Spleen (tissue), 11 donors: ENCODE measurements around the gene ST6GALNAC1. TPM values are rescaled to one million over a fixed set of nuclear protein-coding genes. Genes with fewer than 3 reads are reported as not detected.

Source experiments
- DNase-seq: peaks from one replicate; pipeline ENCODE4 v3.0.0-alpha.2; 2020
- H3K27ac ChIP-seq, 8 donors: fragments of 200-600 bp; sonication (generic) in 7 of 8; 1 replicate in 4 of 8; 2 replicates in 4 of 8; pipeline versions ENCODE4 v1.5.0 to v1.8.0; 2016 to 2021; ENCODE audit warnings: inconsistent platforms in 4 of 8, mild to moderate bottlenecking in 4 of 8, moderate library complexity in 1 of 8
- H3K27me3 ChIP-seq, 7 donors: fragments of 200-600 bp; sonication (generic) in 6 of 7; replicated peaks in 1 of 7; 1 replicate in 4 of 7; 2 replicates in 3 of 7; pipeline versions ENCODE4 v1.5.0 to v1.8.0; 2016 to 2021; ENCODE audit warnings: inconsistent platforms in 3 of 7, mild to moderate bottlenecking in 1 of 7
- H3K36me3 ChIP-seq, 6 donors: fragments of 200-600 bp; sonication (generic) in 5 of 6; 1 replicate in 4 of 6; 2 replicates in 2 of 6; pipeline versions ENCODE4 v1.5.0 to v1.8.0; 2016 to 2021; ENCODE audit warnings: inconsistent platforms in 2 of 6
- H3K4me1 ChIP-seq, 6 donors: fragments of 200-600 bp; sonication (generic) in 5 of 6; 1 replicate in 3 of 6; 2 replicates in 3 of 6; pipeline versions ENCODE4 v1.5.0 to v1.8.0; 2016 to 2021; ENCODE audit warnings: inconsistent platforms in 3 of 6
- H3K4me3 ChIP-seq, 8 donors: fragments of 200-600 bp; sonication (generic) in 7 of 8; 1 replicate in 4 of 8; 2 replicates in 4 of 8; pipeline versions ENCODE4 v1.5.0 to v1.8.0; 2016 to 2021; ENCODE audit warnings: inconsistent platforms in 4 of 8, mild to moderate bottlenecking in 4 of 8, moderate library complexity in 2 of 8
- H3K9me3 ChIP-seq, 8 donors: fragments of 200-600 bp; sonication (generic) in 7 of 8; 1 replicate in 4 of 8; 2 replicates in 4 of 8; pipeline versions ENCODE4 v1.5.0 to v1.8.0; 2016 to 2021; ENCODE audit warnings: inconsistent platforms in 4 of 8
- POLR2A ChIP-seq, 3 donors: fragments of 450-650 bp; IDR thresholded peaks; one replicate each; pipeline ENCODE4 v1.5.1; 2017; ENCODE audit warnings: antibody characterized with exemption in 3 of 3, mild to moderate bottlenecking in 1 of 3
- POLR2AphosphoS5 ChIP-seq, 3 donors: sonication (generic); formaldehyde crosslinking; IDR thresholded peaks; one replicate each; pipeline ENCODE4 v1.5.1; 2017; ENCODE audit warnings: antibody characterized with exemption in 3 of 3
- WGBS, 5 donors: extraction: QIAGEN DNeasy Blood & Tissue Kit in 3 of 5; methylation state at CpG; one replicate each; pipeline versions ENCODE4 v1.1.5 to v1.1.7; 2013 to 2018; 5-methylcytosine and 5-hydroxymethylcytosine counted together
- intact Hi-C: fragments of 100-400 bp; cut with DNase I; formaldehyde crosslinking; loops from one replicate; pipeline ENCODE4 v1.15.0; 2023; ENCODE audit warnings: low total_unique reads
- polyA plus RNA-seq, 3 donors: library from polyadenylated mRNA; stranded (reverse); fragments of 200-250 nt; gene quantifications; one replicate each; pipeline ENCODE4 v1.2.1, GENCODE V29; 2013
- total RNA-seq, 7 donors: library from RNA; depleted of rRNA in 3 of 7; stranded (reverse); fragments of >200 nt in 3 of 7; fragmentation: NEBNext Ultra II Directional in 4 of 7; extraction: Animal tissue kit (Norgen Biotek cat#: 25700) in 4 of 7; gene quantifications; one replicate each; pipeline versions ENCODE4 v1.1.0 to v1.2.1, GENCODE V29; 2016 to 2021
- TF ChIP-seq, protein P1 (sequence below), 11 experiments: fragments of 200-600 bp in 7 of 11; fragments of 450-650 bp in 4 of 11; sonication (generic) in 4 of 11; IDR thresholded peaks in 8 of 11; conservative IDR thresholded peaks in 3 of 11; 1 replicate in 7 of 11; 2 replicates in 4 of 11; pipeline versions ENCODE4 v1.4.0 to v1.8.0; 2016 to 2021; ENCODE audit warnings: antibody characterized with exemption in 11 of 11, inconsistent platforms in 4 of 11, mild to moderate bottlenecking in 1 of 11
- donor health status: healthy with polysubstance abuse.
- donor health status: DM: no; HTN: no; CAD: no; lungs with moderate emphysema.
- donor health status: DM: no; HTN: no; CAD: no.
- donor health status: Bipolar disorder and iron deficiency.
- donor health status: healthy.
- donor health status: DM: no; HTN: no; CAD: no.
- donor health status: DM: yes; HTN: yes; CAD: no.

ST6GALNAC1 gene
- total and polyA plus RNA-seq, 10 donors, result 2.3 to 25.3 (median 12.9) TPM

DNA sequence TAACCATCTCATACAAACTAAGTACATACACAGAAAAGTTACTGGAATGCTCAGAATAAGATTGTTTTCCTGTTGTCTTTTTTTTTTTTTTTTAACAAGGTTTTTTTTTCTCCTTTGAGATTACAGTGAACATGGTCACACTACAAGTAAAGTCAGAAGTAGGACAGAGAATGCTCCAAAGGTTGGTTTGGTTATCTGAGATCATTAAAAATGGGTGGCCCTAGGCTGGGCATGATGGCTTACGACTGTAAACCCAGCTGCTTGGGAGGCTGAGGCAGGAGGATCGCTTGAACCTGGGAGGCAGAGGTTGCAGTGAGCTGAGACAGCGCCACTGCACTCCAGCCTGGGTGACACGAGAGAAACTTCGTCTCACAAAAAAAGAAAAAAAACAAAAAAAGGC, 6.9 kb upstream of the ST6GALNAC1 start:
- Histone ChIP-seq H3K9me3 (peaks cover 0 to 23% (median 19%) of the 10 kb centered on the region in 8 donors), H3K4me1 (no peaks in the 10 kb centered on the region), H3K27ac (no peak overlapping the region), H3K4me3 (no peak overlapping the region), H3K36me3 (no peaks in the 10 kb centered on the region), H3K27me3 (peaks cover 0 to 12% (median 0%) of the 10 kb centered on the region in 7 donors)
- intact Hi-C loops, result no loop called here
- 91 to 95% (median 93%) methylated on average over 5 of the region's 5 CpGs for WGBS, 5 donors
- no peak for TF ChIP-seq POLR2AphosphoS5 (IDR thresholded peaks at IDR 0.05)
- no peak for TF ChIP-seq POLR2A (IDR thresholded peaks at IDR 0.05)
- TF ChIP-seq, protein P1, sequence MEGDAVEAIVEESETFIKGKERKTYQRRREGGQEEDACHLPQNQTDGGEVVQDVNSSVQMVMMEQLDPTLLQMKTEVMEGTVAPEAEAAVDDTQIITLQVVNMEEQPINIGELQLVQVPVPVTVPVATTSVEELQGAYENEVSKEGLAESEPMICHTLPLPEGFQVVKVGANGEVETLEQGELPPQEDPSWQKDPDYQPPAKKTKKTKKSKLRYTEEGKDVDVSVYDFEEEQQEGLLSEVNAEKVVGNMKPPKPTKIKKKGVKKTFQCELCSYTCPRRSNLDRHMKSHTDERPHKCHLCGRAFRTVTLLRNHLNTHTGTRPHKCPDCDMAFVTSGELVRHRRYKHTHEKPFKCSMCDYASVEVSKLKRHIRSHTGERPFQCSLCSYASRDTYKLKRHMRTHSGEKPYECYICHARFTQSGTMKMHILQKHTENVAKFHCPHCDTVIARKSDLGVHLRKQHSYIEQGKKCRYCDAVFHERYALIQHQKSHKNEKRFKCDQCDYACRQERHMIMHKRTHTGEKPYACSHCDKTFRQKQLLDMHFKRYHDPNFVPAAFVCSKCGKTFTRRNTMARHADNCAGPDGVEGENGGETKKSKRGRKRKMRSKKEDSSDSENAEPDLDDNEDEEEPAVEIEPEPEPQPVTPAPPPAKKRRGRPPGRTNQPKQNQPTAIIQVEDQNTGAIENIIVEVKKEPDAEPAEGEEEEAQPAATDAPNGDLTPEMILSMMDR (IDR thresholded peaks at IDR 0.05 in 8 of 11, conservative IDR thresholded peaks at IDR 0.05 in 3 of 11), result no peak
- no peak for DNase-seq

GRCh38 chr17:76646712-76647111, 3.2 kb upstream of the ST6GALNAC1 start:
- H3K4me3 ChIP-seq, result no peak overlapping the region
- 80 to 89% (median 85%) methylated on average over 1 of the region's 1 CpG for WGBS, 5 donors
- no peak overlapping the region for H3K27ac ChIP-seq

GRCh38 chr17:76645481-76645880, 1.9 kb upstream of the ST6GALNAC1 start:
- H3K4me3 ChIP-seq, result no peak overlapping the region
- intact Hi-C loops, result no loop called here
- no peaks in the 10 kb centered on the region for H3K36me3 ChIP-seq
- H3K27ac ChIP-seq, result no peak overlapping the region
- TF ChIP-seq POLR2A (IDR thresholded peaks at IDR 0.05) (no peak), POLR2AphosphoS5 (IDR thresholded peaks at IDR 0.05) (no peak)
- TF ChIP-seq, protein P1 (IDR thresholded peaks at IDR 0.05 in 8 of 11, conservative IDR thresholded peaks at IDR 0.05 in 3 of 11), result no peak
- H3K9me3 ChIP-seq, result peaks cover 0 to 24% (median 21%) of the 10 kb centered on the region in 8 donors
- WGBS, 5 donors, result 56 to 96% (median 81%) methylated on average over 5 of the region's 5 CpGs
- H3K4me1 ChIP-seq, result peaks cover 0 to 24% (median 5%) of the 10 kb centered on the region in 6 donors
- peaks cover 0 to 12% (median 0%) of the 10 kb centered on the region in 7 donors for H3K27me3 ChIP-seq
- no peak for DNase-seq

More at GRCh38 chr17:76646712-76647111, 3.2 kb upstream of the ST6GALNAC1 start:
- TF ChIP-seq, protein P1 (IDR thresholded peaks at IDR 0.05 in 8 of 11, conservative IDR thresholded peaks at IDR 0.05 in 3 of 11), result no peak
- TF ChIP-seq POLR2A (IDR thresholded peaks at IDR 0.05) (no peak), POLR2AphosphoS5 (IDR thresholded peaks at IDR 0.05) (no peak)
- Histone ChIP-seq H3K9me3 (peaks cover 0 to 24% (median 21%) of the 10 kb centered on the region in 8 donors), H3K27me3 (peaks cover 0 to 12% (median 0%) of the 10 kb centered on the region in 7 donors), H3K4me1 (peaks cover 0 to 12% (median 0%) of the 10 kb centered on the region in 6 donors), H3K36me3 (no peaks in the 10 kb centered on the region)
- no peak for DNase-seq
- intact Hi-C loops, result no loop called here

GRCh38 chr17:76644995-76645394, 1.4 kb upstream of the ST6GALNAC1 start:
- Histone ChIP-seq H3K27ac (no peak overlapping the region), H3K27me3 (peaks cover 0 to 12% (median 0%) of the 10 kb centered on the region in 7 donors), H3K4me1 (peaks cover 0 to 29% (median 7%) of the 10 kb centered on the region in 6 donors), H3K9me3 (peaks cover 0 to 24% (median 21%) of the 10 kb centered on the region in 8 donors), H3K36me3 (no peaks in the 10 kb centered on the region), H3K4me3 (no peak overlapping the region)
- 83 to 90% (median 89%) methylated on average over 8 of the region's 8 CpGs for WGBS, 5 donors
- intact Hi-C loops, result no loop called here
- no peak for DNase-seq
- TF ChIP-seq POLR2A (IDR thresholded peaks at IDR 0.05) (no peak), POLR2AphosphoS5 (IDR thresholded peaks at IDR 0.05) (no peak)
- TF ChIP-seq, protein P1 (IDR thresholded peaks at IDR 0.05 in 8 of 11, conservative IDR thresholded peaks at IDR 0.05 in 3 of 11), result no peak
